Astrocyte of the cerebellum (primary cell): ENCODE data around the gene SMIM26.
A peak's percentile ranks its signal among the peaks of the same experiment; 100 is the strongest.

Experiments used
- DNase-seq: peaks from one replicate; pipeline ENCODE4 v3.0.0-alpha.2; 2011; ENCODE audit warnings: low read depth
- H3K4me3 ChIP-seq: 2 replicates; pipeline ENCODE4 v1.5.1; 2011; ENCODE audit warnings: mild to moderate bottlenecking, low read depth, low read length, moderate library complexity
- CTCF ChIP-seq: IDR thresholded peaks from 2 replicates; pipeline ENCODE4 v1.5.1; 2012; ENCODE audit warnings: low read length, low read depth, moderate library complexity, mild to moderate bottlenecking; ENCODE audit errors: missing control alignments
- in situ Hi-C: cut with HindIII; loops from 2 replicates; pipeline ENCODE4 v1.10.0; 2017; ENCODE audit warnings: low sequenced_read_pairs

Gene SMIM26

GRCh38 chr20:18571578-18571977 is 4.3 kb downstream of the SMIM26 start:
- in situ Hi-C loops, result no loop called here
- no peak overlapping the region for H3K4me3 ChIP-seq
- TF ChIP-seq CTCF, result no peak
- no peak for DNase-seq

GRCh38 chr20:18577942-18578341 is 10.7 kb downstream of the SMIM26 start:
- no peak overlapping the region for H3K4me3 ChIP-seq
- no peak for TF ChIP-seq CTCF
- no peak for DNase-seq
- in situ Hi-C loops, result no loop called here

GRCh38 chr20:18578581-18578980 is 11.3 kb downstream of the SMIM26 start:
- DNase-seq, result no peak
- no peak for TF ChIP-seq CTCF
- H3K4me3 ChIP-seq, result no peak overlapping the region
- in situ Hi-C loops, result no loop called here

GRCh38 chr20:18580012-18580411 is 12.8 kb downstream of the SMIM26 start:
- H3K4me3 ChIP-seq, result no peak overlapping the region
- DNase-seq, result no peak
- no peak for TF ChIP-seq CTCF
- in situ Hi-C loops, result no loop called here

GRCh38 chr20:18585134-18585533 is 17.9 kb downstream of the SMIM26 start:
- in situ Hi-C loops, result no loop called here
- H3K4me3 ChIP-seq, result no peak overlapping the region
- DNase-seq, result no peak
- TF ChIP-seq CTCF, result no peak

GRCh38 chr20:18587665-18588573 is 20.7 kb downstream of the SMIM26 start, which contains the start of gene DTD1:
DTD1 (plus strand) TSS chr20:18588054; CDS start chr20:18588073, 19 bp downstream.
- peak; percentile 64 for DNase-seq
- peak; percentile 55 for TF ChIP-seq CTCF
- in situ Hi-C loops, result no loop called here
- H3K4me3 ChIP-seq, result peak within 1 kb of the TSS; percentile 69
